Measurements from ENCODE around the gene HNRNPA3. TPM values are rescaled to one million over a fixed set of nuclear protein-coding genes. Genes with fewer than 3 reads are reported as not detected.

Gene HNRNPA3
- total and polyA plus RNA-seq, 2 of the 13 experiments (the other 11 are each of a cell fraction or from before 2014, with no cell fraction given): 73.3 to 97.7 TPM

GRCh38 chr2:177264209-177264692, 51.7 kb downstream of the HNRNPA3 start (continued):
- TF ChIP-seq TRIM24 (CRISPR knock-in tag; IDR thresholded peaks at IDR 0.05) (no peak), TAF1 (CRISPR knock-in tag; IDR thresholded peaks at IDR 0.05) (peak; percentile 28; the same call in 1 of the 2 replicates), KLF13 (CRISPR knock-in tag; IDR thresholded peaks at IDR 0.05) (0 out of 2 replicates have a peak, but pooled peaks have one; percentile 21), NFIC (IDR thresholded peaks at IDR 0.05; ENCODE audit: low read length) (no peak), NR2F6 (IDR thresholded peaks at IDR 0.05) (no peak), NR2F6 (CRISPR knock-in tag; IDR thresholded peaks at IDR 0.05) (no peak), ARHGAP35 (CRISPR knock-in tag; IDR thresholded peaks at IDR 0.05; ENCODE audit: borderline replicate concordance) (0 out of 2 replicates have a peak, but pooled peaks have one; percentile 24), CCAR2 (optimal IDR thresholded peaks at IDR 0.05; ENCODE audit: low read depth, low read length) (no peak), AGO1 (IDR thresholded peaks at IDR 0.05; ENCODE audit: low read depth, low read length, poor library complexity, severe bottlenecking) (peak; percentile 57), ZNF724P (CRISPR knock-in tag; IDR thresholded peaks at IDR 0.05; ENCODE audit: borderline replicate concordance) (0 out of 2 replicates have a peak, but pooled peaks have one; percentile 17), CBX5 (CRISPR knock-in tag; IDR thresholded peaks at IDR 0.05; ENCODE audit: borderline replicate concordance) (no peak), HHEX (CRISPR knock-in tag; IDR thresholded peaks at IDR 0.05) (0 out of 2 replicates have a peak, but pooled peaks have one; percentile 6), U2AF2 (IDR thresholded peaks at IDR 0.05; ENCODE audit: low read depth, low read length) (no peak), ZNF550 (CRISPR knock-in tag; IDR thresholded peaks at IDR 0.05; ENCODE audit: borderline replicate concordance) (no peak), ZNF776 (CRISPR knock-in tag; IDR thresholded peaks at IDR 0.05) (peak; percentile 79; the same call in 1 of the 2 replicates), TBP (CRISPR knock-in tag; IDR thresholded peaks at IDR 0.05) (no peak), ZFP62 (CRISPR knock-in tag; IDR thresholded peaks at IDR 0.05) (no peak), MTF1 (CRISPR knock-in tag; IDR thresholded peaks at IDR 0.05) (0 out of 2 replicates have a peak, but pooled peaks have one; percentile 19), NFE2L2 (IDR thresholded peaks at IDR 0.05; ENCODE audit: low read length) (no peak), ZNF124 (CRISPR knock-in tag; IDR thresholded peaks at IDR 0.05) (no peak), JARID2 (CRISPR knock-in tag; IDR thresholded peaks at IDR 0.05; ENCODE audit: insufficient replicate concordance) (no peak)
- TF ChIP-seq, protein P1, sequence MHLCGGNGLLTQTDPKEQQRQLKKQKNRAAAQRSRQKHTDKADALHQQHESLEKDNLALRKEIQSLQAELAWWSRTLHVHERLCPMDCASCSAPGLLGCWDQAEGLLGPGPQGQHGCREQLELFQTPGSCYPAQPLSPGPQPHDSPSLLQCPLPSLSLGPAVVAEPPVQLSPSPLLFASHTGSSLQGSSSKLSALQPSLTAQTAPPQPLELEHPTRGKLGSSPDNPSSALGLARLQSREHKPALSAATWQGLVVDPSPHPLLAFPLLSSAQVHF (CRISPR knock-in tag; IDR thresholded peaks at IDR 0.05): peak; percentile 83; the same call in 1 of the 2 replicates
- TF ChIP-seq, protein P2, sequence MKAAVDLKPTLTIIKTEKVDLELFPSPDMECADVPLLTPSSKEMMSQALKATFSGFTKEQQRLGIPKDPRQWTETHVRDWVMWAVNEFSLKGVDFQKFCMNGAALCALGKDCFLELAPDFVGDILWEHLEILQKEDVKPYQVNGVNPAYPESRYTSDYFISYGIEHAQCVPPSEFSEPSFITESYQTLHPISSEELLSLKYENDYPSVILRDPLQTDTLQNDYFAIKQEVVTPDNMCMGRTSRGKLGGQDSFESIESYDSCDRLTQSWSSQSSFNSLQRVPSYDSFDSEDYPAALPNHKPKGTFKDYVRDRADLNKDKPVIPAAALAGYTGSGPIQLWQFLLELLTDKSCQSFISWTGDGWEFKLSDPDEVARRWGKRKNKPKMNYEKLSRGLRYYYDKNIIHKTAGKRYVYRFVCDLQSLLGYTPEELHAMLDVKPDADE (CRISPR knock-in tag; IDR thresholded peaks at IDR 0.05): 0 out of 2 replicates have a peak, but pooled peaks have one; percentile 60
- TF ChIP-seq, protein P3, sequence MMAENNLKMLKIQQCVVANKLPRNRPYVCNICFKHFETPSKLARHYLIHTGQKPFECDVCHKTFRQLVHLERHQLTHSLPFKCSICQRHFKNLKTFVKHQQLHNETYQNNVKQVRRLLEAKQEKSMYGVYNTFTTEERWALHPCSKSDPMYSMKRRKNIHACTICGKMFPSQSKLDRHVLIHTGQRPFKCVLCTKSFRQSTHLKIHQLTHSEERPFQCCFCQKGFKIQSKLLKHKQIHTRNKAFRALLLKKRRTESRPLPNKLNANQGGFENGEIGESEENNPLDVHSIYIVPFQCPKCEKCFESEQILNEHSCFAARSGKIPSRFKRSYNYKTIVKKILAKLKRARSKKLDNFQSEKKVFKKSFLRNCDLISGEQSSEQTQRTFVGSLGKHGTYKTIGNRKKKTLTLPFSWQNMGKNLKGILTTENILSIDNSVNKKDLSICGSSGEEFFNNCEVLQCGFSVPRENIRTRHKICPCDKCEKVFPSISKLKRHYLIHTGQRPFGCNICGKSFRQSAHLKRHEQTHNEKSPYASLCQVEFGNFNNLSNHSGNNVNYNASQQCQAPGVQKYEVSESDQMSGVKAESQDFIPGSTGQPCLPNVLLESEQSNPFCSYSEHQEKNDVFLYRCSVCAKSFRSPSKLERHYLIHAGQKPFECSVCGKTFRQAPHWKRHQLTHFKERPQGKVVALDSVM (CRISPR knock-in tag; IDR thresholded peaks at IDR 0.05): no peak

All from HepG2 (cell line).